NCI-H2029 (cell line): ENCODE data around the gene IER3.
"Not testable (repeated sequence)": the region's sequence is repeated elsewhere in the genome, so short reads cannot be mapped to it uniquely, and the experiment has no call there.

Experiments used
- DNase-seq: peaks from one replicate; lab custom pipeline; 2025; lab: John Stamatoyannopoulos, UW

IER3 gene

DNA sequence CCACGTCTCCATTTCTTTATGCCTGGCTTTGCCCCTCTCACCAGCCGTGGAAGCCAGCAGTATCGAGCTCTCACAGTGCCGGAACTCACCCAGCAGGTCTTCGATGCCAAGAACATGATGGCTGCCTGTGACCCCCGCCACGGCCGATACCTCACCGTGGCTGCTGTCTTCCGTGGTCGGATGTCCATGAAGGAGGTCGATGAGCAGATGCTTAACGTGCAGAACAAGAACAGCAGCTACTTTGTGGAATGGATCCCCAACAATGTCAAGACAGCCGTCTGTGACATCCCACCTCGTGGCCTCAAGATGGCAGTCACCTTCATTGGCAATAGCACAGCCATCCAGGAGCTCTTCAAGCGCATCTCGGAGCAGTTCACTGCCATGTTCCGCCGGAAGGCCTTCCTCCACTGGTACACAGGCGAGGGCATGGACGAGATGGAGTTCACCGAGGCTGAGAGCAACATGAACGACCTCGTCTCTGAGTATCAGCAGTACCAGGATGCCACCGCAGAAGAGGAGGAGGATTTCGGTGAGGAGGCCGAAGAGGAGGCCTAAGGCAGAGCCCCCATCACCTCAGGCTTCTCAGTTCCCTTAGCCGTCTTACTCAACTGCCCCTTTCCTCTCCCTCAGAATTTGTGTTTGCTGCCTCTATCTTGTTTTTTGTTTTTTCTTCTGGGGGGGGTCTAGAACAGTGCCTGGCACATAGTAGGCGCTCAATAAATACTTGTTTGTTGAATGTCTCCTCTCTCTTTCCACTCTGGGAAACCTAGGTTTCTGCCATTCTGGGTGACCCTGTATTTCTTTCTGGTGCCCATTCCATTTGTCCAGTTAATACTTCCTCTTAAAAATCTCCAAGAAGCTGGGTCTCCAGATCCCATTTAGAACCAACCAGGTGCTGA, 20.3 kb downstream of the IER3 start:
- DNase-seq, result not testable (repeated sequence)

GRCh38 chr6:30723159-30723842, 21.0 kb downstream of the IER3 start:
- DNase-seq, result not testable (repeated sequence)

DNA sequence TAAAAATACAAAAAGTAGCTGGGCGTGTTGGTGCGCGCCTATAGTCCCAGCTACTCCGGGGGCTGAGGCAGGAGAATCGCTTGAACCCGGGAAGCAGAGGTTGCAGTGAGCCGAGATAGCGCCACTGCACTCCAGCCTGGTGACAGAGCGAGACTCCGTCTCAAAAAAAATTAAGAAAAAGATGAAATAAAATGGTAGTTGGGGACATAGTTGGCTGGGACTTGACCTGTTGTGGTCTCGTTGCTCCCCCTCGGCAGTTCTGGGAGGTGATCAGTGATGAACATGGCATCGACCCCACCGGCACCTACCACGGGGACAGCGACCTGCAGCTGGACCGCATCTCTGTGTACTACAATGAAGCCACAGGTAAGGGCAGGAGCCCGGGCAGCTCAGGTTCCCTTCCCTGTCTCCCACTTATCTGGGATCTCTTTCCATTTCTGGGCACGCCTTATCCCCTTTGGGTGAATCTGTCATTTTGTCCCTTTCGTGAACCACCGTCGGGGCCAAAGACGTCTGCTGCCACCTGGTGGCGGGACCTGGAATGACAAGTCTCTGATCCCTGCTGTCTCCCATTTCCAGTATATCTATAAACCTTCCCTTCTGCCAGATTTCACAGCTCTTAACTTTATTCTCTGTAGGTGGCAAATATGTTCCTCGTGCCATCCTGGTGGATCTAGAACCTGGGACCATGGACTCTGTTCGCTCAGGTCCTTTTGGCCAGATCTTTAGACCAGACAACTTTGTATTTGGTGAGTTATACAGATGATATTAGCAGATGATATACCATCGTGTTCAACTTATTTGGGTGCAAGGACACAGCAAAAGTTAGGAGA, 21.9 kb downstream of the IER3 start:
- peak; percentile 68 for DNase-seq

GRCh38 chr6:30722025-30722279, 22.4 kb downstream of the IER3 start:
- not testable (repeated sequence) for DNase-seq

DNA sequence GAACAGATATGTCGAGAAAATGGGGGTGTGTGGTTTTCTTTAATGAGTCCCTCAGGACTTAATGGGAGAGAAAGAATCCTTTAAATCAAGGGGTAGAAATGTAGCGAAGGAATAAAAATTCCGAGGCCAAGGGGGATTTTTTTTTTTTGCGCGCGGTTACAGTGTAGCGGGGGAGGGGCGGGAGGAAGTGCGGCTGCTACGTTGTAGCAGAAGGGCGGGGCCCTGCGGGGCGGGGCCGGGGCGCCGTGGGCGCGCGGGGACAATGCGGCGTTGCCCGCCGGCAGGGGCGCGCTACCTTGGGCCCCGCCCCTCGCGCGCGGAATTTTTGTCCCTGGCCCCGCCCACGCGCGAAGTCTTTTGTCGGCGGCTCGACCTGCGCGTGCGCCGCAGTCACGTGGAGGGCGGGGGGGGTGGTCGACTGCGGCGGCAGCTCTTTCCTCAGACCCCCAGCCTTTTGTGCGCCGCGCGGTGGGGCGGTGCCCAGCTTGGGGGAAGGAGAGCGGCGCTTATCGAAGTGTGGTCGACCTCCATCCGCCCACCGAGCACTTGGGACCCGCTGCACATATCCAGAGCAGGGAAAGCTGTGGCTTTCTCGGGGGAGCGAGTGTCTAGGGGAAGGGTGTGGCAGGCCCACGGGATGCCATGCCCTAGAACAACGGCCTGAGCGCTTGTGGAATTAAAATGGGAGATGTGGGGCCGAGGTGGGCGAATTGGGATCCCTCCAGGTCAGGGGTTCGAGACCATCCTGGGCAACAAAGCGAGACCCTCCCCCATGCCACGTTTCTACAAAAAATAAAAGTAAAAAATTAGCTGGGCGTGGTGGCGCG, 22.9 kb downstream of the IER3 start:
- peak; percentile 89 for DNase-seq

GRCh38 chr6:30720738-30721197, 23.6 kb downstream of the IER3 start:
- peak; percentile 82 for DNase-seq

DNA sequence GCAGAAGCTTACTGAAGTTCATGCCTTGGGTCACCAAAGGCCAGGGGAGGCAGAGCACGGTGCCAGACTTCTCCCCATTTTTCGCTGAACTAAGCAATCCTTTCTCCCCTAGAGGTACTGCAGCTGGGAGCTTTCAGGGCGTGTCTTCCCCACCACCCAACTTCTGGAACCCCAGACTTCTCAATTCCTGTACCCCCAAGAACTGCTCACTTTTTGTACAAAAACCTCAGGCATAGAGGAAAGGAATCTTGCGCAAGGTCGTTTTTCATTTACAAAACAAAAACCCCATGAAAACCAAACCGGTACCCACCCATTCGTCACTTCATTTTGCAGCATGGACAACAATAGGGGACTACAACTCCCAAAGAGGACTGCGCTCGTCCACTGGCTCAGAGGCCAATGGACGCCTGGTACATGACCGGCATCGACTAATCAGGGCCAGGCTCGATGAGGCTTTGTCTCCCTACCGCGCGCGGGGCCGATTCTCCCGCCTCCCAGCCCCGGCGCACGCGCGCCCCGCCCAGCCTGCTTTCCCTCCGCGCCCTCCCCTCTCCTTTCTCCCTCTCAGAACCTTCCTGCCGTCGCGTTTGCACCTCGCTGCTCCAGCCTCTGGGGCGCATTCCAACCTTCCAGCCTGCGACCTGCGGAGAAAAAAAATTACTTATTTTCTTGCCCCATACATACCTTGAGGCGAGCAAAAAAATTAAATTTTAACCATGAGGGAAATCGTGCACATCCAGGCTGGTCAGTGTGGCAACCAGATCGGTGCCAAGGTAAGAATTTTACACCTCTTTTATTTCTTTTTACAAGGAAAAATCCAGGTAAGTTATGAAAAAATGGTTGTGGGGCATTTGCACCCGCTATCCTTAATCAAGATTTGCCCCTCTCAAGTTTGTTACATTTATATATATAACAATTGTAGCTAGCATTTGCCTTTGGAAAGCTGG, 24.3 kb downstream of the IER3 start, which contains the start of gene TUBB:
TUBB (plus strand) TSS at position 562 of the 947 bp plus-strand sequence; CDS start at position 717, 155 bp downstream.
- peak; percentile 98 for DNase-seq

- DNase-seq, result no peak
Observed at GRCh38 chr6:30719356-30719755, 25.0 kb downstream of the IER3 start.

DNA sequence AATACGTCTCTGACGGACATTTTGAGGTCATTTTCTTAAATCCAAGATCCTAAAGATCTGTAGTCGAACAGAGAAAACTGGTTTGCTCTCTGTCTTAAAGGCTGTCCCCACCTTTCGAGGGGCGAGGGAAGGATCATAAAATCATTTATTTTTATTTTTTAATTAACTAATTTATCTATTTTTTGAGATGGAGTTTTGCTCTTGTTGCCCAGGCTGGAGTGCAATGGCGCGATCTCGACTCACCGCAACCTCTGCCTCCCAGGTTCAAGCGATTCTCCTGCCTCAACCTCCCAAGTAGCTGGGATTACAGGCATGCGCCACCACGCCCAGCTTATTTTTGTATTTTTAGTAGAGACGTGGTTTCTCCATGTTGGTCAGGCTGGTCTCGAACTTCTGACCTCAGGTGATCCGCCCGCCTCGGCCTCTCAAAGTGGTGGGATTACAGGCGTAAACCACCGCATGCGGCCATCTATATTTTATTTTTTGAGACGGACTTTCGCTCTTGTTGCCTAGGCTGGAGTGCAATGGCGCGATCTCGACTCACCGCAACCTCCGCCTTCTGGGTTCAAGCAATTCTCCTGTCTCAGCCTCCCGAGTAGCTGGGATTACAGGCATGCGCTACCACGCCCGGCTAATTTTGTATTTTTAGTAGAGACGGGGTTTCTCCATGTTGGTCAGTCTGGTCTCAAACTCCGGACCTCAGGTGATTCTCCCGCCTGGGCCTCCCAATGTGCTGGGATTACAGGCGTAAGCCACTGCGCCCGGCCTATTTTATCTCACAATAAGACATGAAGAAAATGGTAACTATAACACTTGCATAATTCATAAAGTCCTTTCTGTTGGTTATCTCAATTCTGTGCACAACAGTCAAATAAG, 26.3 kb downstream of the IER3 start:
- DNase-seq, result not testable (repeated sequence)

DNA sequence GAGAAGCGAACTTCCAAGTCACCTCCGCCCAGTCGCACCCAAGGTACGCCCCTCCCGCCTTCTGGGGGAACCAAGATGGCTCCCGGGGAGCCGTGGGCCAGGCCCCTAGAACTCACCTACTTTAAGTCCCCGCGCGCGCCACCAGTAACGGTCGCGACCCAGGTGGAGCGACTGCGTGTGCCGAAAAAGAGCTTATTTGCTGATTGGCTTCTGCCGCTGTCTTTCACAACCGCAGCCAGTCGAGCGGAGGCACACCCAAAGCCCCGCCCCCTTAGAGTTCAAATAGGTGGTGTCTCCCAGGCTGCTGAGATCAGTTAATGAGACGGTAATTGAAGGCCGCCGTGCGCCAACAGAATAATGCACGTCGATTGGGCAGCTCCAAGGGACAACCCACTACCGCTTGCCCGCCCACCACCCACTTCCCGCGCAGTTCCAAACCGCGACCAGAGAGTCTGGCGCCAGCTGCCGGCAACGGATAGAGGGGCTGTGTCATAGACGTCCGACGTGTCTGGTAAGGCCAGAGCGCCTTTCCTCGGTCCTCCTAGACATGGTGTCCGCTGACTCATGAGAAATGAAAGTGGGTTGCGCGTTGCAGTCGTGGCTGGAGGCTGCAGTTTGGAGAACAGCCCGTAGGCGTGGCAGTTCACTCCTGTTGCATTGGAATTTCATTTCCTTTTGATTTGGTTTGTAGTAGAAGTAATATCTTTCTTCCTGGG, 27.1 kb downstream of the IER3 start, which contains the start of gene MDC1:
MDC1 (minus strand) TSS at position 153 of the 716 bp plus-strand sequence. CDS start 2,106 bp downstream, outside the sequence.
- DNase-seq, result peak; percentile 100

GRCh38 chr6:30716879-30717128, 27.5 kb downstream of the IER3 start:
- DNase-seq, result no peak

DNA sequence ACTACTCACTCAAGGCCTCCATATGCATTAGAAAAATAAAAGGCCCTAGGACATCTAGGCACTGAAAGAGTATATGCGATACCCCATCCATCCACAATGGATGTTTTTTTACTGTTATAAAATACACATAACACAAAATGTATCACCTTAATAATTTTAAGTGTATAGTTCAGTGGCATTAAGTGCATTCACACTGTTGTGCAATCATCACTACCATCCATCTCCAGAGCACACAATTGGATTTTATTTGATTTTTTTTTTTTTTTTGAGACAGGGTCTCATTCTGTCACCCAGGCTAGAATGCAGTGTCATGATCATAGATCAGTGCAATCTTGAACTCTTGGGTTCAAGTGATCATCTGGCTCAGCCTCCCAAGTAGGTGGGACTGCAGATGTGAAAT, 30.1 kb downstream of the IER3 start:
- no peak for DNase-seq

DNA sequence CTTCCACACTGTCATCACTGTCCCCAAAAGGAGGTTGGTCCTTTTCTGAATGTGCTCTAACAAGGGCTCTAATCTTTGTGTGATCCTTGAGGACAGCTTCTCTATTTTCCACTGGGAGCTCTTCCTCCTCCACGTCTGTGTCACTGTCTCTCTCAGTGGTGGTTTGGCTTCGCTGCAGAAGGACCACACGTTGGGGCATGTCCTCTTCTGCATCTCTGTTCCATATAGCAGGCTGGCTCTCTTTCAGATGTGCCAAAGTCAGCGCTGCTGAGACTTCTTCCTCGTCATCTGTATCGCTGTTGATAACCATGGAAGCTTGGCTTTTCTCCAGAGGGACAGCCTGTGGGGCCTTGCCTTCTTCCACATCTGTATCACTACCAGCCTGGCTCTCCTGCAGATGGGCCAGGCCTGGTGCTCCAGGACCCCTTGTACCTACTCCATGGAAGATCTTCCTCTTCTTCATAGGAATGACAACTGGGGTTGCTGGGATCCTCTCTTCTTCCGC, 31.9 kb downstream of the IER3 start:
- DNase-seq, result no peak

- no peak for DNase-seq
Observed at GRCh38 chr6:30711758-30712380, 32.5 kb downstream of the IER3 start.

DNA sequence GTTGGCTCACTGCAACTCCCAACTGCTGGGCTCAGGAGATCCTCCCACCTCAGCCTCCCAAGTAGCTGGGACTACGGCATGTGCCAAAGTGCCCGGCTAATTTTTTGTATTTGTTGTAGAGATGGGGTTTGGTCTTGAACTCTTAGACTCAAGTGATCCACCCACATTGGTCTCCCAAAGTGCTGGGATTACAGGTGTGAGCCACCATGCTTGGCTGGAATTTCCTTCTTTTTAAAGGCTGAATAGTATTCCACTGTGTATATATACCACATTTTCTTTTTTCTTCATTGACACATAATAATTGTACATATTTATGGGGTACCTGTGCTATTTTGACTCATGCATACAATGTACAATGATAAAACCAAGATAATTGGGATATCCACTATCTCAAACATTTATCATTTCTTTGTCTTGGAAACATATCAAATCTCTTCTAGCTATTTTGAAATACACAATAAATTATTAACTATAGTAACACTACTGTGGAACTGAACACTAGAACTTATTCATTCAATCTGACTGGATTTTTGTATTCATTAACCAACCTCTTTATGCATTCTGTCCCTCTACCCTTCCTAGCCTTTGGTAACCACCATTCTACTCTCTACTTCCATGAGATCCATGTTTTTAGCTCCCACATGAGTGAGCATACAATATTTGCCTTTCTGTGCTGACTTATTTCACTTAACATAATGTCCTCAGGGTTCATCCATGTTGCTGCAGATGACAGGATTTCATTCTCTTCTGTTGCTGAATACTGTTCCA, 35.1 kb downstream of the IER3 start:
- no peak for DNase-seq

GRCh38 chr6:30707281-30707850, 37.0 kb downstream of the IER3 start:
- DNase-seq, result peak; percentile 90

- DNase-seq, result no peak
Observed at GRCh38 chr6:30705620-30706019, 38.7 kb downstream of the IER3 start.
